Esophagus muscularis mucosa (tissue), 4 donors: ENCODE measurements around the gene KLHL30.

ENCODE experiments used
- CTCF ChIP-seq, 3 experiments: fragments of 200-600 bp in 2 of 3; fragments of 450-650 bp in 1 of 3; sonication (generic) in 2 of 3; IDR thresholded peaks; one replicate each; pipeline ENCODE4 v1.5.1; 2017 to 2019; ENCODE audit warnings: antibody characterized with exemption in 3 of 3, mild to moderate bottlenecking in 2 of 3, moderate library complexity in 1 of 3
- EP300 ChIP-seq: sonication (generic); formaldehyde crosslinking; IDR thresholded peaks from one replicate; pipeline ENCODE4 v1.6.1; 2017; ENCODE audit warnings: antibody characterized with exemption
- POLR2A ChIP-seq: fragments of 450-650 bp; IDR thresholded peaks from one replicate; pipeline ENCODE4 v1.6.1; 2017; ENCODE audit warnings: antibody characterized with exemption, moderate library complexity, mild to moderate bottlenecking, low read depth
- POLR2AphosphoS5 ChIP-seq, 2 donors: sonication (generic); formaldehyde crosslinking; IDR thresholded peaks; one replicate each; pipeline ENCODE4 v1.6.1; 2017; ENCODE audit warnings: antibody characterized with exemption in 2 of 2

GRCh38 chr2:238145046-238145445, 6.6 kb downstream of the KLHL30 start:
- no peak for TF ChIP-seq CTCF (IDR thresholded peaks at IDR 0.05)
- no peak for TF ChIP-seq POLR2AphosphoS5 (IDR thresholded peaks at IDR 0.05)
- TF ChIP-seq POLR2A = no peak
- no peak for TF ChIP-seq EP300
